Fibroblast of skin of right quadriceps (primary cell): ENCODE results near the gene LRCH1.
A peak's percentile ranks its signal among the peaks of the same experiment; 100 is the strongest.
"Not testable (repeated sequence)": the region's sequence is repeated elsewhere in the genome, so short reads cannot be mapped to it uniquely, and the experiment has no call there.

Experiments used
- DNase-seq: peaks from one replicate; pipeline ENCODE4 v3.0.0-alpha.2; 2013

The LRCH1 gene, protein sequence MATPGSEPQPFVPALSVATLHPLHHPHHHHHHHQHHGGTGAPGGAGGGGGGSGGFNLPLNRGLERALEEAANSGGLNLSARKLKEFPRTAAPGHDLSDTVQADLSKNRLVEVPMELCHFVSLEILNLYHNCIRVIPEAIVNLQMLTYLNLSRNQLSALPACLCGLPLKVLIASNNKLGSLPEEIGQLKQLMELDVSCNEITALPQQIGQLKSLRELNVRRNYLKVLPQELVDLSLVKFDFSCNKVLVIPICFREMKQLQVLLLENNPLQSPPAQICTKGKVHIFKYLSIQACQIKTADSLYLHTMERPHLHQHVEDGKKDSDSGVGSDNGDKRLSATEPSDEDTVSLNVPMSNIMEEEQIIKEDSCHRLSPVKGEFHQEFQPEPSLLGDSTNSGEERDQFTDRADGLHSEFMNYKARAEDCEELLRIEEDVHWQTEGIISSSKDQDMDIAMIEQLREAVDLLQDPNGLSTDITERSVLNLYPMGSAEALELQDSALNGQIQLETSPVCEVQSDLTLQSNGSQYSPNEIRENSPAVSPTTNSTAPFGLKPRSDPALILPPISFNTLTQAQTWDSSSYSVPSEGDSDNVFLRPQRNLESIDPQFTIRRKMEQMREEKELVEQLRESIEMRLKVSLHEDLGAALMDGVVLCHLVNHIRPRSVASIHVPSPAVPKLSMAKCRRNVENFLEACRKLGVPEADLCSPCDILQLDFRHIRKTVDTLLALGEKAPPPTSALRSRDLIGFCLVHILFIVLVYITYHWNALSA

DNA sequence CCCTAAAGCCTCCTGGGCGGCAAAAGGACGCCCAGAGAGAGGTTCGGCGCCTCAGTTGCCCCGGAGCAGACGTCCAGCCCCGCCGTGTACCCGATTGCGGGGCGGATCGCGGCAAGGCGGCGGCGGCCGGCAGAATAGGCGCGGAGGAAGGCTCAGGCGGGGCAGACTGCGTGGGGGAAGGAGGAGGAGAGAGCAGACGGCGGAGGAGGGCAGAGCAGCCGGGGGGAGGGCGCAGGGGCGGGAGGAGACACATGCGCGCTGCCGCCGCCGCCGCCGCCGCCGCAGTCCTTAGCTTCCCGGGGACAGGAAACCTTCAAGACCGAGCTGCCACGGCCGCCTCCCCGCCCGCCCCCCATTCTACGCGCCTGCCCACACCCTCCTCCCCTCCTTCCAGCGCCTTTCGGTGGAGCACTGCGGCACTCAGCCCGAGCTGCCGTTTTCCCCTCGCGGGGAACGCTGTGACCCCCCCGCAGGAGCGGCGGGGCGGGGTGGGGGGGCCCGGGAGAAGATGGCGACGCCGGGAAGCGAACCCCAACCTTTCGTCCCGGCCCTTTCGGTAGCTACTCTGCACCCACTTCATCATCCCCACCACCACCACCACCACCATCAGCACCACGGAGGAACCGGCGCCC, at the start of gene LRCH1:
LRCH1 (plus strand) TSS at position 282 of the 632 bp plus-strand sequence; CDS start at position 509, 227 bp downstream.
- peak; percentile 92 for DNase-seq

DNA sequence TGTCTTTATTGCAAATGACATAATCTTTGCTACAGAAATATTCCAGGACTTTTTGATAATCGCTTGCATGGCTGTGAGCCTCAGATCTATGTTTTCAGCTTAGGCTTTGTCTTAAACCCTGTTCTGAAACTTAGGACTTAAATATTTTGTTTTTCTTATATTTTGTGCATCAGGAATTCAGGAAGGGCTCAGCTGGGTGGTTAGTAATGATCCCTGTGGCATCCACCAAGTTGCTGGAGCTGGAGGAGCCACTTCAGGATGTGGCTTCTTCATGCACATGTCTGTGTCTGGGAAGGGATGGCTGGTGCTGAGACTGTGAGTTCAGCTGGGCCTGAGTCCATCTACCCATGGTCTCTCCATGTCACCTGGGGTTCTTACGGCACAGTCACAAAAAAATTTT, 48.9 kb upstream of the LRCH1 start:
- DNase-seq = no peak

DNA sequence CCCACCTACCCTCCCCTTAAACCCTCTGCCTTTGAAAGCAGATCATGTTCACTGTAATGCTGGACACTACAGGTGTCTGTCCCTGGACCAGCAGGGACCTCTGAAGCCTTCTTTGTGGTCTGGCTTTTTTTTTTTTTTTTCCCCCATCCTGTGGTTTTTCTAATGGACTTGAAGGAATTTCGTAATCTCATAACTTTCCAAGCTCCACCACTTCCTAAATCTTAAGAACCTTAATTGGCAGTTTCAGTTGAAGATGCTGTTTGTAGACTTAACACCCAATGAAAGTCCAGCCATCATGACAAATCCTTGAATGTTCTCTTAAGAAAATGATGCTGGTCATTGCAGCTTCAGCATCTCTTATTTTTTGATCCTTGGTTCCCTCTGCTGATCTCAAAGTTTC, 45.0 kb upstream of the LRCH1 start:
- DNase-seq = peak; percentile 27

DNA sequence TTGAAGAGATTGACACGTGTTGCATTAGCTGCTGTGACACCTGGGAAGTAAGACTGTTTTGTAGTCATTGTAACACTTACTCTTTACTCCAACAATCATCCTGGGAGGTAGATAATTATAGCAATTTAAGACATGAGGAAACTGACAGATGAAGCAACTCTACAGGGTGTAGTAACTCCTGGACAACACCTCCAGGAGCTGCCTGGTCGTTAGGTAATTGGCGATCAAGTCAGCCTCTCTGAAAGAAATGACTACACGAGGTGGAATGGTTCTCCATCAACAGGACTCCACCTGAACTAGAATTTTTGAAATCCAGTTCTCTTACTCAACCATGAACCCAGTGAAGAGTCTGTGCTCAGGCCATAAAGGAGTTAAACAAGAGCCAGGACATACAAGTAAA, 43.0 kb upstream of the LRCH1 start:
- DNase-seq = no peak

DNA sequence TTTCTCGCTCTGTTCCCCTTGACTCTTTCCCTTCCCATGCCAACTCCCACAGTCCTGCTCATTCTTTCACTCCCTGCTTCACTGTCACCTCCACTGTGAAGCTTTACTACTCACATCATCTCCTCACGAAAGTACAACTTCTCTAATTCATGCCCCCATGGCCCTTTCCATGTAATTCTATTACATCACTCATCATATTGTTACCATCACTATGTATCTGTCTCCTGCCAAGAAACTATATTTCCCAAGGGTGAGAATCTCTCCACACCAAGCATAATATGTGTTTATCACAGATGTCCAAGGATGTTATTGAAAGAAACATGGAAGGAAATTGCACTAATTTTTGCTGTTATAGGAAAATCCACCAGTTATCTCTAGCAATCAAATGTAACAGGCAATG, 37.2 kb upstream of the LRCH1 start:
- DNase-seq = peak; percentile 19

DNA sequence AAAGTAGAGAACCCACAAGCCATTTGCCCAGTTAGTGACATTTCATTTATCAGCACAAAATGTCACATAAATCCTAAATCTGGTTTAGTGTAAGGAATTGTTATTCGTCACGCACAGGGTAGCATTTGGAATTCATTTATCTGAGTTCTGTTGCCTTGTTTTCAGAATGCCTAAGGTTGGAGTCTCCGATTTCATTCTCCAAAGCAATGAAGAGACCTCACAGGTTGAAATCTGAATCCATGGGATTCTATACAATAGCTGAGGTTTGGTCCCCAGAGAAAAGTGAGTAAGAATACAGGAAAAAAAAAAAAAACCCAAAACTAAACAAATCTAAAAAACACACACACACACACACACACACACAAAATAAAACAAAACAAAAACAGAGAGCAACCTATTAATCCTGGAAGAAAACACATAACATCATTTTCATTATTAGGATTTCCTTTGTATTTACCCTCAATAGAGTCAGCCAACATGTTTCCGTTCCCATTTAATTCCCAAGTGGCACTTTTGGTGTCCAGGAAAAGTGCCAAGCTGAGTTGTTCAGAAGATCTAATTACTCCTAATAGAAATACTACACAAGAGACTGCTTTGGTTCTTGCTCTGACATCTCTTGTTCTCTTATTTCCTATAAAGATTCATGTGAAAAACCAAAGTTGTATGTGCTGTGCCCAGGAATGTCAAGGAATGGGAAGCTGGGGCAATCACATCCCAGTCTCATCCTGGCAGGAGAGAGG, 36.2 kb upstream of the LRCH1 start:
- peak; percentile 87 for DNase-seq

DNA sequence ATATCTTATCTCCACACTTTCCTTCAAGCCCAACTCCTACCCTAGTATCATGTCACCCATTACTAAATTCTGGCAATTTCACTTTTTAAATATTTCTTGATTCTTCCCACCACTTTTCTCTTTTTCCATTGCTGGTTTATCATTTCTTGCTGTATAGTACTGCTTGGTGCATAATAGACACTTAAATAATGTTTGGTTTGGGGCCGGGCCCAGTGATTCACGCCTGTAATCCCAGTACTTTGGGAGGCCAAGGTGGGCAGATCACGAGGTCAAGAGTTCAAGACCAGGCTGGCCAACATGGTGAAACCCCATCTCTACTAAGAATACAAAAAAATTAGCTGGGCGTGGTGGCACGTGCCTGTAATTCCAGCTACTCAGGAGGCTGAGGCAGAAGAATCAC, 35.2 kb upstream of the LRCH1 start:
- DNase-seq = not testable (repeated sequence)

DNA sequence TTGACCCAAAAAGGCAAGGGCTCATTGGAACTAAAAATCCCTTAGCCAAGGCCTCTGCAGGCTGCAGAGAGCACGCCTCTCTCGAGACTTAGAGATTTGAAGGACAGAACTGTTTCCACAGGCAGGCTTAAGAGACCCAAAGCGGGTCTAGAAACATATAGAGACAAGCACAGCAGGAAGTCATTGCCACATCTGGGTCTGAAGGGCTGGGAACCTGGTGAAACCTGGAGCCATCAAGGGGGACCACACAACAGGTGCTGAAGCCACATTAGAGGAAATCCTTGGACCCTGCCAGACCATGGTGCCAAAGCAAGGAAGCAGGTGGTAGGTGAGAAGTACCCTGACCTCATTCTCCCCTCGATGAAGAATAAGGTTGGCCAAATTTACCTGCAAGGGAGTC, 33.8 kb upstream of the LRCH1 start:
- no peak for DNase-seq

DNA sequence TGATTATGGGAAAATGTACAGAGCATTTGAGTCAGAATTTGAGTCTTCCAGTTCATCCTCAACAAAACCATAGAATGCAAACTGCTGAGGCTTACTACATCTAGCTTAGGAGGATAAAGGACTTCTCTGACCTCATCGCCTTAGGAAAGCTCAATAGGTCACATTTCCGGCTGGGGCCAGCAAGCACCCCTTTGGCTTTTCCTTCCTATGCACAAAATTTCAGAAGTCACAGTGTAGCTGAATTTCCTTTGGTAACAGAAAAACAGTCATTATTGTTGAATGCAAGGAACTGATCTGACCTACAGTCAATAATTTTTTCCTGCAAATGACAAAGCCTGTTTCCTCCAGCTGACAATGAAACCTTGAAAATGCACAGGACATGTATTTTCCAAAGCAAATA, 32.8 kb upstream of the LRCH1 start:
- DNase-seq = no peak

DNA sequence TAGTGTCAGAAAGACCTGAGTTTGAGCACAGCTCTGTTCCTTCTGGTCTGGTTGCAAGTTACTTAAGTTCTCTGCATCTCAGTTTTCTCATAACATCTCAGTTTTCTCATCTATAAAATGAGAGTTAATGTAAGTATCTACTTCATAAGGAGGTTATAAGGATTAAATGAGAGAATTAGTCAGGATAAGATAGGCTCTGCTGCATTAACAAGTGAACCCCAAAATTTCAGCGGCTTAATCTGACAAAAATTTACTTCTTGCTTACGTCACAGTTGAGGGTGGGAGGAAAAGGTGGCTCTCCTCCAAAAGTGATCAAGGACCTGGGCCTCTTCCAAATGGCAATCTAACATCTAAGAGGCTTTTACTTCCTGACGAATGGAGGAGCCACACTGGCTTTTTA, 31.5 kb upstream of the LRCH1 start:
- DNase-seq = no peak

DNA sequence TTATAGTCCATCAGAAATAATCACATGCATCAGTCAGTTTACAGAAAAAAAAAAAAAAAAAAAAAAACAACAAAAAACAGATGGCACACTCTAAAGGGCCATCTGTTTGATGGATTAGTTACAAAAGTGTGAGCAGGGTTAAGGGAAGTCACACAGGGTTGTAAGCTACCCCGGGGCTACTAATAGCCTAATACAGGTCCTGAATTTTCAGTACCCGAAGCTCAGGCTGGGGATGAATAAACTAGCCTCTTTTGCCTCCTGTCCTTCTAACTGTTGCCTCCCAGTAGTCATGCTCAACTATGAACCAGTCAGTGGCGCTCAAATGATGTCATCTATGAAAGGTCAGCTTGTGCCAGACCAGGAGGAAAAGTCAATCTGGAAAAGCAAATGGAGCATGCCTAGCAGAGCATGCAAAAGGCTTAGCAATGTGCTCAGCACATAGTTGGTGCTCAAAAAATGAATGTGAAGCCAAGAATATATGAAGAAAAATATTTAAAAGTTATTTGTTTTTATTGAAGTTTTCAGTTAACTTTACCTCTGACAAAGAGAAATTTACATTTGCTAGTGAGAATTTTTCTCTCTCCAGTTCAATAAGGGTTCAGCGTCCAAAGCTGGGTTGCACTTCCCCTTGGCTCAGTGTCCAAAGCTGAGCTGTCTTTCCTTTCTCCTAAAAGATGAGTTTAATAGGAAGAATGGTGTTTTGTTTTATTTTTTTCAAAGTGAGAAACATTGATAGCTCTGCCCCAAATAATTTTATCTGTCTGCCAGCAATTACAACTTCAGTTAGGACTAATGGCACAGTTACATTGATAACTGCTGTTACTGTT, 30.8 kb upstream of the LRCH1 start:
- DNase-seq = no peak

DNA sequence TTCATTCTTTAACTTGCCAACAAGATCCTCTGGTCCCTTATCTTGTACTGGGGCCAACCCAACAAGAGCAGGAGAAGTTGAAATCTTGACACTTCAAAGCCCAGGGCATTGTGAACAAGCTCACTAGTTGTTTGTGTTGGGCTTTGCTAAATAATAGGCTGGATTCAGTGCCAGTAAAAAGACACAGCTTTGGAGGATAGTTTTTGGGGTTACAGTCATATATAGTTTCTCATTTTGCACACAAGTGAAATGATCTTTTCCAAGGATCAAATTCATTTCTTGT, 30.3 kb upstream of the LRCH1 start:
- DNase-seq = no peak

DNA sequence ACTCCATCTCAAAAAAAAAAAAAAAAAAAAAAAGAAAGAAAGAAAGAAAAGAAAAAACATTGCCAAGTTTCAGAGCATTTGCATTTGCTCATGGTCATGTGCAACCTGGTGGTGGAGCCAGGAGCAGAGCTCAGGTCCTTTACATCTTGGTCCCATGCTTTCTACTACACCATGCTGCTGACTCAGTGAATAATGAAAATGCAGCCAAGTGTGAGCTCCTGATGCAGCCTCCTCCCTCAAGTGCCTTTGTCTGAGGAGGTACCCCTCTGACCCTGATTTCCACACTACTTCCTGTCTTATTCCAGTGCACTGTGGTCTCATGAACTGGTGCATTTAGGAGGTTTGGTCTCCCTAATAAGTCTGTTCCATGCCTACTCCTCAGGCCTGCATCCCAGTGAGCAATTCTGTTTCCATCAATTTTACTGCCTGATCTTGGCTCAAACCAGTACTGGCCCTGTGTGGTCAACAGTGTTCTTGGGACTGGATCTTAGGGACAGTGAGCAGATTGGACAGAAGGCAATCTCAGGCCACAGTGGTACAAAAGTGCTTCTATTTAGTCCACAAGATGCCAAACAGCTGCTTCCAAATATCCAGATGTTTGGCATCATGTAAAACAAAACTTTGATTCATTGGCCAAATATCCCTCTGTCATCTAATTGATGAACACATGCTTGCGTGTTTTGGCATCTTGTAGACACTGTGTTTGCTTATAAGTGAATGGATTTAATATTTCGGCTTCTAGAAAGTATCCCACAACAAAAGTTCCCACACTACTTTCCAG, 28.8 kb upstream of the LRCH1 start:
- DNase-seq = peak; percentile 22

DNA sequence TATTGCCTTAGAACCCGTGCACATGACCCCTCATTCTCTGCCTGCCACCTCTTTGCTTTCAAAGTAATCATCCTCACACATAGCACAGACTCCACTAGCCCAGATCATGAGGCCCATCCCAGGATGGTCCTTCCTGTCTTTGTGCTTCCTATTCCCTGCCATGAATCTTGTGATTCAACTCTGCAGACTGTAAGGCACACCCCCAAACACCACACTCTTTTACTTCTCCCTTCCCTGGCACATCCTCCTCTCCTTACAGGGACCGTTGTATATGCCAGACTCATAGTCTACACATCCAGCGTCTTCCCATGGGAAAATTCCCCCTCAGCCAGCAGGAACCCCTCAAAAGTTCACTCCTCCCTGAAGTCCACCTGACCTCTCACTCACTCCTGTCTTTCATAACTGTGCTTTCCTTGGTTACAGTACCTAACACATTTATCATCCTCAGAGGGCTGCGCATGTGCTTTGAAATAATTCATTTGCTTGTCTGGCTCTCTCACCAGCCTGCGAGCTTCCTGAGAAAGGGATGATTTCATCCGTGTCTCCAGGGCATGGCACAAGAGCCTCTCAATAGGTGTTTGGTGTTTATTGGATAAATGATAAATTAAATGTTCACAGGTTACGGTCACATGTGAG, 26.8 kb upstream of the LRCH1 start:
- DNase-seq = no peak

DNA sequence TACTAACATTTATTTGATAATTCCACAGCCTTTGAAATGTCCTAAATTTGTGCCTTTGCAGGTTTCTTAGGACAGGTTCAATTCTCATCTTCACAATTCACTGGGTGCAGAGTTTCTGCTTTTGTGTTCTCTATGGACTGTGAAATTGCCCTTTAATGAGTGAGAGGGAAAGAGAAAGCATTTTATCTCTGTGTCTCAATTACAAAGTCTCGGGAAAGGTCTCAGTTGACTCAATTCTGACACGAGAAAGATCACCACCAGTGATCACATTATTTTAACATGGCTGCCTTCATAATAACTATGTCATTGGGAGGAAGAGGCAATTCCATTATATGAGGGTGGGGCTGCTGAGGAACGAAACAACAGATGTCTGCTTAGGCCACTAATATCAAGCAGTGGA, 26.2 kb upstream of the LRCH1 start:
- no peak for DNase-seq

DNA sequence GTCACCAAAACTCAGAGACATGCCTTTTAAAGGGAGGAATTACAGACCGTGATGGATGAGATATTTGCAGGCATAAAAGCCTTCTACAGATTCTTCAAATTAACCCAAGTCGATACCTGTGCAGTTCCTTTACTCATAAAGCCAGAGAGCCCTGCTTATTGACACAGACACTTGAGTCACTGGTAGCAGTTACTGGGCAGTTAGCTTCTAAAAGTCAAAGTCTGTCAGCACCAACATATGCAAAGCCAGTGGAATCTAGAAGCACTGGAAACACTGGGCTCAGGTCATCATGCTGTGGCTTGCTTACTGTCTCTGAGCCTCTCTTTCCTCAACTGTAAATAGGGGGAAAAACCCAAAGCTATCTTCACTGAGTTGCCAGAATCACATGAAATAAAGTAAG, 25.7 kb upstream of the LRCH1 start:
- DNase-seq = no peak

DNA sequence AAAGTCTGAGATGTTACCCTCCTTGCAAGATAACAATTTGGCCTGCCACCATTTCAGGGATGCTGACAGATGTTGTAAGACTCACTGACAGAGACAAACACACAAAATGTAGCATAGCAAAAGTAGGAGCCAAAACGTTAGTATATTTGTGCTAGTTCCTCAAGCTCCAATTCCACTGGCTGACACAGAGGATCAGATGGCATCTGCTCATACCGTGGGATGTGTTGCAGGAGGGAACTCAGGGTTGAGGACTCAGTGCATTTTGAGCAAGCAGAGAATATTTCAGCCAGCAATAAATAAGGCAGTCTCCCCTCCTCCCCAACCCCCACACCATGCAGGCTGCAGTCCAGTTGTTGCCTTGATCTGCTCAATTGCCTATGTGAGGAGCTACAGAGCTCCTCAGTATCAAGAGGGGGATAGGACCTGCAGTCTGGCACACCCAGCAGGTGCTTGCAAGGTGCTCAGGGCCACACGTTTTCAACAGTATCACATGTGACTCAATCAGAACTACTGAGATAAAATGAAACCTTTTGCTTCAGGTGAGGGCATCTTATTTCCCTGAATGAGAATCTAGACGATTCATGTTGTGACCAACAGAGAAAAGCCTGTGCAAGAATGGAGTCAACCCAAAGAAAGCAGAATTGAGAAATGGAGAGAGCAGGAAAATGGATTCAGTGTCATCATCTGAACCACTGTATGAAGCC, 23.6 kb upstream of the LRCH1 start:
- no peak for DNase-seq

DNA sequence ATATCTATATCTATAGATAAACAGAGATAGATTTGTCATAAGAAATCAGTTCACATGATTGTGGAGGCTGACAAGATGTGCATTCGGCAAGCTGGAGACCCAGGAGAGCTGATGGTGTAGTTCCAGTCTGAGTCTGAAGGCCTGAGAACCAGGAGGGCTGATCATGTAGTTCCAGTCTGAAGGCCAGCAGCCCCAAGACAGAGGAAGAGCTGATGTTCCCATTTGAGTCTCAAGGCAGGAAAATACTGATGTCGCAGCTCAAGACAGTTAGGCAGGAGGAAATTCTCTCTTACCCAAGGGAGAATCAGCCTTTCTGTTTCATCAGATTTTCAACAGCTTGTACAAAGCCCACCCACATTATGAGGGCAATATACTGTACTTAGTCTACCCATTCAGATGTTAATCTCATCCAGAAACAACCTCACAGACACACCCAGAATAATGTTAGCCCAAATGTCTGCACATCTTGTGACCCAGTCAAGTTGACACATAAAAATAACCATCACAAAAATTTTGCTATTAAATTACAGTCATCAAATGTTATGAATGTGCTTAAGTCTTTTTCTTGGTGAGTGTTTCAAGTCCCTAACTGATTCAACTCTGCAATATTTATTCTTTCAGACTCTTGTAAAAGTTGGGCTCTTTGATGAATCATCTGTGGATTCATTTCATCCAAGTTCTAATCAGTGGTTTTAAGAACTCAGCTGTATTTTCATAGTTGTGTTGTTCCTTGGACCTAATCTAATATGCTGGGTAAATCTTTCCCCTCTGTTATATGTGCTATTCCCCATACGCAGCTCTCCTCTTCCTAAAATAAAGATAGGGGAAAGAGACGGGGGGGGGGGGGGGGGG, 22.7 kb upstream of the LRCH1 start:
- peak; percentile 59 for DNase-seq

DNA sequence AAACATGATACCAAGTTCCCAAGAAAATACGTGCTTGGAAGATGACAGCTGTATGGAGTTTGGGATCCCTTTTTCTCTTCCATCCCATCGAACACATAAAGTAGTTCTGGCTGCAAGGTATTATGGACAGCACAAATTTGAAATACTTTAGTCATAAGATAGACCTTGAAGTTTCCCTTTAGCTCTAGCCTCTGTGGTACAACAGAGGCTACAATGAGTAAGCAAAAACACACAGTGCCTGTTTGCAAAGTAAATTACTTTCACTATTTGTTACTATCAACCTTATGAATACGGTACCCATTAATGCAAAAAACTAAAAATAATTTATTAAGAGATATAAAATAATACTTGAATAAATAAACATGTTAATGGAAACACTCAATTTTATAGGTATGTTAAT, 21.0 kb upstream of the LRCH1 start:
- no peak for DNase-seq

DNA sequence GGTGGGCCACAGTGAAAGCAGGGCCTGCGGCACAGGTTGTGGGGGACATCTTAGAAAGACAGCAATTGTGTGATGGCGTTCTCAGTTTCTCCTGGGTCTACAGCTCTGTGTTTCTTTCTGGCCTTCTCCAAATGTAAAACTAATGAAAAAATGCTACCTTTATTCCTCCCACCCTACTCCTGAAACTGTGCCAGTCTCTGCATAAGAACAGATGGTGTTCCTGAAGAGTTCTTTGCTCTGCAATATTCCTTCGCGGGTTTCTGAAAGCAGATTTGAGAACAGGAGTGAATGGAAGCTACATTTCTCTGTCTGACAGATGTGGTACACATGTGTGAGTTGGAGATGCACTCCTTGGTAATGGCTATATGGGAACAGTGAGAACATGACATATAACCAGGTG, 18.0 kb upstream of the LRCH1 start:
- DNase-seq = no peak
